Esophagus squamous epithelium (tissue), 5 donors: ENCODE data around the gene CSHL1. TPM values are rescaled to one million over a fixed set of nuclear protein-coding genes. Genes with fewer than 3 reads are reported as not detected.
A peak's percentile ranks its signal among the peaks of the same experiment; 100 is the strongest.

Source experiments
- DNase-seq: peaks from one replicate; lab custom pipeline; 2025; lab: John Stamatoyannopoulos, UW
- H3K27ac ChIP-seq, 4 donors: fragments of 200-600 bp; sonication (generic); one replicate each; pipeline ENCODE4 v1.5.1; 2016 to 2019; ENCODE audit warnings: mild to moderate bottlenecking in 1 of 4
- H3K27me3 ChIP-seq, 4 donors: fragments of 200-600 bp; sonication (generic); 1 replicate in 3 of 4; 2 replicates in 1 of 4; pipeline versions ENCODE4 v1.5.1 to v1.6.0; 2017 to 2021; ENCODE audit warnings: antibody characterized with exemption in 1 of 4
- H3K36me3 ChIP-seq, 3 donors: fragments of 200-600 bp; sonication (generic); one replicate each; pipeline ENCODE4 v1.5.1; 2016 to 2019
- H3K4me1 ChIP-seq, 3 donors: fragments of 200-600 bp; sonication (generic); one replicate each; pipeline ENCODE4 v1.5.1; 2017 to 2019
- H3K4me3 ChIP-seq, 4 donors: fragments of 200-600 bp; sonication (generic); 1 replicate in 3 of 4; 2 replicates in 1 of 4; pipeline ENCODE4 v1.5.1; 2016 to 2019; ENCODE audit warnings: mild to moderate bottlenecking in 2 of 4, moderate library complexity in 1 of 4
- H3K9me3 ChIP-seq, 3 donors: fragments of 200-600 bp; sonication (generic); one replicate each; pipeline ENCODE4 v1.5.1; 2016 to 2019
- POLR2A ChIP-seq, 4 donors: fragments of 450-650 bp; IDR thresholded peaks; one replicate each; pipeline ENCODE4 v1.6.1; 2017; ENCODE audit warnings: antibody characterized with exemption in 4 of 4, mild to moderate bottlenecking in 4 of 4, moderate library complexity in 3 of 4
- WGBS, 2 donors: methylation state at CpG; one replicate each; pipeline ENCODE4 v1.1.5; 2018; 5-methylcytosine and 5-hydroxymethylcytosine counted together
- intact Hi-C: fragments of 100-400 bp; cut with DNase I; formaldehyde crosslinking; loops from one replicate; pipeline ENCODE4 v1.15.0; 2022
- total RNA-seq, 4 donors: library from RNA; depleted of rRNA; stranded (reverse); fragments of >200 nt; gene quantifications; one replicate each; pipeline ENCODE4 v1.1.0, GENCODE V29; 2016
- TF ChIP-seq, protein P1 (sequence below), 6 experiments: fragments of 450-650 bp in 4 of 6; fragments of 200-600 bp in 2 of 6; sonication (generic) in 2 of 6; IDR thresholded peaks; one replicate each; pipeline ENCODE4 v1.5.1; 2016 to 2019; ENCODE audit warnings: antibody characterized with exemption in 6 of 6, mild to moderate bottlenecking in 4 of 6, moderate library complexity in 4 of 6
- donor health status: DM: yes; HTN: yes; CAD: no.

Gene CSHL1
- total RNA-seq, 4 donors from 2014 or later = not detected

GRCh38 chr17:63933598-63933997 is 22.5 kb upstream of the CSHL1 start:
- H3K27ac ChIP-seq = no peak overlapping the region
- H3K27me3 ChIP-seq = peaks cover 0 to 5% (median 0%) of the 10 kb centered on the region in 4 donors
- H3K4me1 ChIP-seq = peaks cover 5 to 30% (median 5%) of the 10 kb centered on the region in 3 donors
- TF ChIP-seq, protein P1, sequence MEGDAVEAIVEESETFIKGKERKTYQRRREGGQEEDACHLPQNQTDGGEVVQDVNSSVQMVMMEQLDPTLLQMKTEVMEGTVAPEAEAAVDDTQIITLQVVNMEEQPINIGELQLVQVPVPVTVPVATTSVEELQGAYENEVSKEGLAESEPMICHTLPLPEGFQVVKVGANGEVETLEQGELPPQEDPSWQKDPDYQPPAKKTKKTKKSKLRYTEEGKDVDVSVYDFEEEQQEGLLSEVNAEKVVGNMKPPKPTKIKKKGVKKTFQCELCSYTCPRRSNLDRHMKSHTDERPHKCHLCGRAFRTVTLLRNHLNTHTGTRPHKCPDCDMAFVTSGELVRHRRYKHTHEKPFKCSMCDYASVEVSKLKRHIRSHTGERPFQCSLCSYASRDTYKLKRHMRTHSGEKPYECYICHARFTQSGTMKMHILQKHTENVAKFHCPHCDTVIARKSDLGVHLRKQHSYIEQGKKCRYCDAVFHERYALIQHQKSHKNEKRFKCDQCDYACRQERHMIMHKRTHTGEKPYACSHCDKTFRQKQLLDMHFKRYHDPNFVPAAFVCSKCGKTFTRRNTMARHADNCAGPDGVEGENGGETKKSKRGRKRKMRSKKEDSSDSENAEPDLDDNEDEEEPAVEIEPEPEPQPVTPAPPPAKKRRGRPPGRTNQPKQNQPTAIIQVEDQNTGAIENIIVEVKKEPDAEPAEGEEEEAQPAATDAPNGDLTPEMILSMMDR (IDR thresholded peaks at IDR 0.05) = no peak
- TF ChIP-seq POLR2A (IDR thresholded peaks at IDR 0.05) = no peak
- intact Hi-C loops = no loop called here
- 69 to 88% methylated on average over 6 to 8 of the region's 8 CpGs for WGBS, 2 donors
- no peaks in the 10 kb centered on the region for H3K36me3 ChIP-seq
- H3K9me3 ChIP-seq = no peaks in the 10 kb centered on the region
- no peak for DNase-seq
- no peak overlapping the region for H3K4me3 ChIP-seq

DNA sequence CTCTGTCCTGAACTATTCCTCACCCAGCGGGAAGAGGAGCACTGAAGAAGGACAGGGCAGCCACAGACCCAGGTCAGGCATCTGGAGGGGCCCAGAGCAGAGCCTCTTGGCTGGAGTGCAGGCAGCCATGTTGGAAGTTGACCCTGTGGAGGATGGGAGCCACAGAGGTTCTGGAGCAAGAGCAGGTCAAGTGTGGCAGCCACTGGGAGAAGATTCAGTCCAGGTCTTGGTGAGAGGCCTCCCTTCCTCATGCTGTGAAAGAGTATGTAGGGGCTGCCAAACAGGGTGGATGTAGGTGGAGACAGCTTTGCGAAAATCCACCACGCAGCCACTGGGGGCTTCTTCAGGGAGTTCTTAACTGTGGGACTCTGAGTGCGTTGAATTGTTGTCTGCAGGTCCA is 21.7 kb upstream of the CSHL1 start:
- Histone ChIP-seq H3K9me3 (no peaks in the 10 kb centered on the region), H3K27me3 (peaks cover 0 to 5% (median 0%) of the 10 kb centered on the region in 4 donors), H3K4me1 (peaks cover 5 to 30% (median 5%) of the 10 kb centered on the region in 3 donors), H3K27ac (peak overlapping the region in 1 of 4 donors; percentile 74), H3K36me3 (no peaks in the 10 kb centered on the region), H3K4me3 (peak overlapping the region in 1 of 4 donors; percentile 53)
- DNase-seq = no peak
- intact Hi-C loops = no loop called here
- TF ChIP-seq POLR2A (IDR thresholded peaks at IDR 0.05) = no peak
- TF ChIP-seq, protein P1 (IDR thresholded peaks at IDR 0.05) = no peak
- WGBS, 2 donors = 90 to 91% methylated on average over 3 to 4 of the region's 4 CpGs

GRCh38 chr17:63931981-63932561 is 21.0 kb upstream of the CSHL1 start, which contains the start of gene CD79B:
TSS of gene CD79B (minus strand) at chr17:63932331. CDS start at chr17:63932261, 70 bp downstream.
- DNase-seq = no peak
- peaks cover 5 to 30% (median 5%) of the 10 kb centered on the region in 3 donors for H3K4me1 ChIP-seq
- H3K27ac ChIP-seq = peak within 1 kb of the TSS; percentile 15 to 74 (median 52)
- 74 to 82% methylated on average over 11 to 13 of the region's 19 CpGs for WGBS, 2 donors
- H3K4me3 ChIP-seq = peak within 1 kb of the TSS; percentile 4 to 53 (median 16)
- peaks cover 0 to 5% (median 0%) of the 10 kb centered on the region in 4 donors for H3K27me3 ChIP-seq
- no peaks in the 10 kb centered on the region for H3K9me3 ChIP-seq
- TF ChIP-seq, protein P1 (IDR thresholded peaks at IDR 0.05) = no peak
- peak in 1 of 4 donors; percentile 28 for TF ChIP-seq POLR2A (IDR thresholded peaks at IDR 0.05)
- intact Hi-C loops = no loop called here
- no peaks in the 10 kb centered on the region for H3K36me3 ChIP-seq

DNA sequence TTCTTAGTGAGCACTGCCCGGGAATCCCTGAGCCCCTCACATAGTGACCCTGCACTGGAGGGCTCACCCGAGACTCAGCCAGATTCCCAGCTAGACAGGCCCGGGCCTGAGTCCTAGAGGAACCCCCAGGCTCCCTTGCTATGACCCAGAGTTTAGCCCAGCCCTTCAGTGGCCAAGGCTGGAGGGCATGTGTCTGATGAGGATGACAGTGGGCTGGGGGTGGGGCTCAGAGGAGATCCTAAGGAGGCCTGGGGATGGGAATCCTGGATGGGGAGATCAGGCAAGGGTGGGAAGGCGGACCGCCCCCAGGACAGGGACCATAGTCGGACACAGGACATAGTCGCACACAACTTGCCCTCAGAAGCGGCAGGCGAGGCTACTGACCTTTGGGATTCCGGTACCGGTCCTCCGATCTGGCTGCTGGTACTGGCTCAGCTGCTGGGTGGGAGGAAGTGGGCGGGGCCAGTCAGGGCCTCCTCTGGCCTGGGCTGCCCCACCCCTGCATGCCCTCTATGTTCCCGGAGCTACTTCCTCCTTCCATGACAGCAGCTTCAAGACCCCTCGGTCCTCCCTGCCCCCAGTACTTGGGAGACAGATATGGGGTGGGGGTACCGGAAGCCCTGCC is 20.0 kb upstream of the CSHL1 start:
- DNase-seq = no peak
- TF ChIP-seq POLR2A (IDR thresholded peaks at IDR 0.05) = no peak
- TF ChIP-seq, protein P1 (IDR thresholded peaks at IDR 0.05) = no peak
- Histone ChIP-seq H3K27me3 (peaks cover 0 to 5% (median 0%) of the 10 kb centered on the region in 4 donors), H3K4me3 (peak overlapping the region in 2 of 4 donors; percentile 27 to 53), H3K4me1 (peaks cover 5 to 30% (median 5%) of the 10 kb centered on the region in 3 donors), H3K27ac (peak overlapping the region; percentile 15 to 74 (median 52)), H3K36me3 (no peaks in the 10 kb centered on the region), H3K9me3 (no peaks in the 10 kb centered on the region)
- WGBS, 2 donors = 61 to 78% methylated on average over 7 to 8 of the region's 16 CpGs
- intact Hi-C loops = no loop called here
